ENCODE data around the gene NRXN3.

NRXN3 gene

GRCh38 chr14:78835909-78836308 lies 665.7 kb downstream of the NRXN3 start:
- DNase-seq (ENCODE audit: low read depth): no peak
- H3K4me3 ChIP-seq (ENCODE audit: low read length): no peak overlapping the region
- TF ChIP-seq, protein P1, sequence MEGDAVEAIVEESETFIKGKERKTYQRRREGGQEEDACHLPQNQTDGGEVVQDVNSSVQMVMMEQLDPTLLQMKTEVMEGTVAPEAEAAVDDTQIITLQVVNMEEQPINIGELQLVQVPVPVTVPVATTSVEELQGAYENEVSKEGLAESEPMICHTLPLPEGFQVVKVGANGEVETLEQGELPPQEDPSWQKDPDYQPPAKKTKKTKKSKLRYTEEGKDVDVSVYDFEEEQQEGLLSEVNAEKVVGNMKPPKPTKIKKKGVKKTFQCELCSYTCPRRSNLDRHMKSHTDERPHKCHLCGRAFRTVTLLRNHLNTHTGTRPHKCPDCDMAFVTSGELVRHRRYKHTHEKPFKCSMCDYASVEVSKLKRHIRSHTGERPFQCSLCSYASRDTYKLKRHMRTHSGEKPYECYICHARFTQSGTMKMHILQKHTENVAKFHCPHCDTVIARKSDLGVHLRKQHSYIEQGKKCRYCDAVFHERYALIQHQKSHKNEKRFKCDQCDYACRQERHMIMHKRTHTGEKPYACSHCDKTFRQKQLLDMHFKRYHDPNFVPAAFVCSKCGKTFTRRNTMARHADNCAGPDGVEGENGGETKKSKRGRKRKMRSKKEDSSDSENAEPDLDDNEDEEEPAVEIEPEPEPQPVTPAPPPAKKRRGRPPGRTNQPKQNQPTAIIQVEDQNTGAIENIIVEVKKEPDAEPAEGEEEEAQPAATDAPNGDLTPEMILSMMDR (conservative IDR thresholded peaks at IDR 0.05; ENCODE audit: low read length): no peak

DNA sequence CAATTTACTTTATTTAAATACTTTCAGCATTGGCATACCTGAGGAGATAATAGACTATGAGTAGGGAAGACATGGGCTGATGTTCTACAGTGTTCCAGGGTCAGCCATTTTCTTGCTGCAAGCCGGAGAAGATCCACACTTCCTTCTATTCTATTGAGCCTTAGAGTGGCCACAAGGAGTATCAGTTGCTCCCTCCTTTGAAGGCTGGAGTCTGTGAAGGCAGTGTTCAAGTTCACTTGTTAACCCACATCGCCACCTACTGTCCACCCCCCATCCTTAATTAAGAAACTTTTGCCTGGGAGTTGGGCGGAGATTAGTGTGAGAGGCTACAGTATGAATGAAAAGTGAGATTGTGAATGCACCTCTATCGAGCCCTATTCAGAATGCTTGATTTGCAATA lies 666.6 kb downstream of the NRXN3 start:
- TF ChIP-seq, protein P1 (conservative IDR thresholded peaks at IDR 0.05; ENCODE audit: low read length): peak; percentile 57
- peak; percentile 53 for DNase-seq (ENCODE audit: low read depth)

DNA sequence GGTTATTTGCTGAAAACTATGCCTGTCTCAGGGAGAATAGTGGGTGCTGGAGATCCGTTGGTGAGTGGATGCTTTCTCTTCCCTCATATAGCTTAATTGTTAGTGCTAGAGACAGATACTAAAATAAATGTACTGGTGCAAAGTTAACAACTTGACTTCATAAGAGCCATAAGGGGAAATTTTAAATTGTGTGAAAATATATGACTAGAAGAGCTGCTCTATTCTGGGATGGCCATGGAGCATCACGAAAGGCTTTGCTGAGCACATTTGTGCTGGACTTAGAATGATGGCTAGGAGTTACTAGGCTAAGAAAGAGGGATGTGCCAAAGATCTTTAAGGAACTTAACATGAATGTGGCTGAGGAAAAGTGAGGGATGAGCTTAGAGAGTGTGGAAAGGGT lies 668.8 kb downstream of the NRXN3 start:
- TF ChIP-seq, protein P1 (conservative IDR thresholded peaks at IDR 0.05; ENCODE audit: low read length): no peak
- H3K4me3 ChIP-seq (ENCODE audit: low read length): no peak overlapping the region
- DNase-seq (ENCODE audit: low read depth): no peak

More for the DNA sequence above, 666.6 kb downstream of the NRXN3 start:
- H3K4me3 ChIP-seq (ENCODE audit: low read length): no peak overlapping the region

DNA sequence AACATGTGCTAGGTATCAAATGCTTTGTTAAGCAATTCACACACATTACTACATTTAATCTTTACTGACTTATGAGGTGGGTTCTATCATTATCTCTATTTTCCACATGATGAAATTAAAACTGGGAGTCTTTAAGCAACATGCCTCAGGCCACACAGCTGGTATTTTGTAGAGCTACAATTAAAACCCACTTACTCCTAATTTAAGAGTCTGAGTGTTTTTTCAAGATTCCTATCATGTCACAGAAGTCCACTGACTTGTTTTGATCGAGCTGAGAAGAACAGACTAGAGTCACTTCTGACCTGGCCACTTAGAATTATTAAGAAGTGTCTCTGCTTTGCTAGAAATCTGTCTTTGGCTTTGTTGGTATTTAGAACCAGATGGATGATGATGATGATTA lies 670.7 kb downstream of the NRXN3 start:
- no peak overlapping the region for H3K4me3 ChIP-seq (ENCODE audit: low read length)
- DNase-seq (ENCODE audit: low read depth): no peak
- TF ChIP-seq, protein P1 (conservative IDR thresholded peaks at IDR 0.05; ENCODE audit: low read length): no peak

GRCh38 chr14:78847801-78848200 lies 677.6 kb downstream of the NRXN3 start:
- DNase-seq (ENCODE audit: low read depth): no peak
- H3K4me3 ChIP-seq (ENCODE audit: low read length): no peak overlapping the region
- TF ChIP-seq, protein P1 (conservative IDR thresholded peaks at IDR 0.05; ENCODE audit: low read length): no peak

DNA sequence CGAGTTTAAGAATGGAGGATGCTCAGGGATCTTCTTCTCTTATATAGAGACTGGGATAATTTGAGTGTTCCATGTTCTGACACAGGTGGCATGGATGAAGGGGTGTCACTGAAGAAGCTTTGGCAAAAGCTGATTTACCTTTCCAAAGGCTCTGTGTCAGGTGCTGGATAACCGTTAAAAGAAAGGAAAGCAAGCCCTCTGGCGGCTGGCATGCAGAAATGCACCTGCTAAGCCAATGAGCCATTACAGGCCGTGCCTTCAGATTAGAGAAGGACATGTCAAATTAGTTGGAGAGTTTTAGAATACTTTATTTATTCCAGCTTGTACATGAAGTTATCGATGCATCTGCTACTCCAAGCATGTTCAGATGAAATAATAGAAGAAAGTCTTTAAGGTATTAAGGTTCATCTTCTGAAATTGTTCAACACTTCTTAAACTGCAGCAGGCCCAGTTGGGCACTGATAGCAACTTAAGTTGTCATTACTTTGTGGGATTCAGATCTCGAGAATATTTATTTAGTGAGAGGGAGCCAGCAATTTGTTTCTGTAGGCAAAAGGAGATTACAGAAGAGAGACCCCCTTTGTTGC lies 678.2 kb downstream of the NRXN3 start:
- no peak overlapping the region for H3K4me3 ChIP-seq (ENCODE audit: low read length)
- TF ChIP-seq, protein P1 (conservative IDR thresholded peaks at IDR 0.05; ENCODE audit: low read length): peak; percentile 72
- peak; percentile 9 for DNase-seq (ENCODE audit: low read depth)

GRCh38 chr14:78849952-78850351 lies 679.8 kb downstream of the NRXN3 start:
- TF ChIP-seq, protein P1 (conservative IDR thresholded peaks at IDR 0.05; ENCODE audit: low read length): no peak
- DNase-seq (ENCODE audit: low read depth): no peak
- H3K4me3 ChIP-seq (ENCODE audit: low read length): no peak overlapping the region
